MM.1S (cell line): ENCODE measurements around the gene AP3S1.

Experiments used
- DNase-seq: peaks from one replicate; pipeline ENCODE4 v3.0.0-alpha.2; 2015
- H2AFZ ChIP-seq: fragments of 300-600 bp; sonication (generic); 2 replicates; pipeline ENCODE4 v1.6.0; 2016; ENCODE audit warnings: antibody characterized with exemption, low read length
- H3F3A ChIP-seq: fragments of 300-600 bp; sonication (generic); 2 replicates; pipeline ENCODE4 v1.6.1; 2016; ENCODE audit warnings: mild to moderate bottlenecking, antibody characterized with exemption, low read length, moderate library complexity, mixed read lengths; ENCODE audit not compliant: insufficient read depth
- H3K27ac ChIP-seq: fragments of 300-600 bp; sonication (generic); 2 replicates; pipeline ENCODE4 v1.5.1; 2016; ENCODE audit warnings: mild to moderate bottlenecking, low read length
- H3K27me3 ChIP-seq: fragments of 300-600 bp; sonication (generic); replicated peaks from 2 replicates; pipeline ENCODE4 v1.6.0; 2016; ENCODE audit warnings: low read length; ENCODE audit not compliant: insufficient read depth
- H3K36me3 ChIP-seq: fragments of 300-600 bp; sonication (generic); replicated peaks from 2 replicates; pipeline ENCODE4 v1.6.1; 2016; ENCODE audit warnings: mild to moderate bottlenecking, low read length, mixed read lengths; ENCODE audit not compliant: insufficient read depth
- H3K4me1 ChIP-seq: fragments of 300-600 bp; sonication (generic); 2 replicates; pipeline ENCODE4 v1.6.1; 2016; ENCODE audit warnings: low read length, mixed read lengths
- H3K4me2 ChIP-seq: fragments of 300-600 bp; sonication (generic); 2 replicates; pipeline ENCODE4 v1.6.0; 2016; ENCODE audit warnings: low read depth, low read length
- H3K4me3 ChIP-seq: fragments of 300-600 bp; sonication (generic); 2 replicates; pipeline ENCODE4 v1.5.1; 2016; ENCODE audit warnings: low read length, mixed read lengths
- H3K79me2 ChIP-seq: fragments of 300-600 bp; sonication (generic); 2 replicates; pipeline ENCODE4 v1.6.1; 2016; ENCODE audit warnings: mixed run types, low read length, mixed read lengths
- H3K9ac ChIP-seq: fragments of 300-600 bp; sonication (generic); 2 replicates; pipeline ENCODE4 v1.6.1; 2016; ENCODE audit warnings: low read length, mixed read lengths
- H3K9me2 ChIP-seq: fragments of 300-600 bp; sonication (generic); replicated peaks from 2 replicates; pipeline ENCODE4 v1.6.1; 2016; ENCODE audit warnings: mild to moderate bottlenecking, low read length, mixed read lengths; ENCODE audit not compliant: insufficient read depth
- H3K9me3 ChIP-seq: fragments of 300-600 bp; sonication (generic); replicated peaks from 2 replicates; pipeline ENCODE4 v1.6.1; 2016; ENCODE audit warnings: mild to moderate bottlenecking, low read length, mixed read lengths; ENCODE audit not compliant: insufficient read depth
- H4K20me1 ChIP-seq: fragments of 300-600 bp; sonication (generic); 2 replicates; pipeline ENCODE4 v1.6.1; 2016; ENCODE audit warnings: mild to moderate bottlenecking, low read length, moderate library complexity, mixed read lengths; ENCODE audit not compliant: insufficient read depth
- EZH2 ChIP-seq: fragments of 300-600 bp; sonication (generic); optimal IDR thresholded peaks from 2 replicates; pipeline ENCODE3; 2017; ENCODE audit warnings: low read depth, mild to moderate bottlenecking, antibody characterized with exemption, low read length, mixed read lengths
- EZH2phosphoT487 ChIP-seq: fragments of 300-600 bp; sonication (generic); IDR thresholded peaks from 2 replicates; pipeline ENCODE4 v1.6.1; 2018; ENCODE audit warnings: antibody characterized with exemption, low read length
- TF ChIP-seq, protein P1 (sequence below): fragments of 300-600 bp; sonication (generic); IDR thresholded peaks from 2 replicates; pipeline ENCODE4 v1.5.1; 2016; ENCODE audit warnings: antibody characterized with exemption, low read length, mixed read lengths

The AP3S1 gene

GRCh38 chr5:115932991-115933390, 91.3 kb downstream of the AP3S1 start:
- H3K36me3 ChIP-seq, result no peaks in the 10 kb centered on the region
- no peak overlapping the region for H3K4me3 ChIP-seq
- no peak overlapping the region for H2AFZ ChIP-seq
- no peaks in the 10 kb centered on the region for H4K20me1 ChIP-seq
- no peak overlapping the region for H3K9ac ChIP-seq
- no peak overlapping the region for H3K27ac ChIP-seq
- H3K4me1 ChIP-seq, result no peaks in the 10 kb centered on the region
- no peak for DNase-seq
- H3K9me3 ChIP-seq, result no peaks in the 10 kb centered on the region
- no peaks in the 10 kb centered on the region for H3K9me2 ChIP-seq
- no peak overlapping the region for H3K4me2 ChIP-seq
- no peaks in the 10 kb centered on the region for H3K79me2 ChIP-seq
- no peaks in the 10 kb centered on the region for H3K27me3 ChIP-seq
- H3F3A ChIP-seq, result no peaks in the 10 kb centered on the region
- TF ChIP-seq, protein P1, sequence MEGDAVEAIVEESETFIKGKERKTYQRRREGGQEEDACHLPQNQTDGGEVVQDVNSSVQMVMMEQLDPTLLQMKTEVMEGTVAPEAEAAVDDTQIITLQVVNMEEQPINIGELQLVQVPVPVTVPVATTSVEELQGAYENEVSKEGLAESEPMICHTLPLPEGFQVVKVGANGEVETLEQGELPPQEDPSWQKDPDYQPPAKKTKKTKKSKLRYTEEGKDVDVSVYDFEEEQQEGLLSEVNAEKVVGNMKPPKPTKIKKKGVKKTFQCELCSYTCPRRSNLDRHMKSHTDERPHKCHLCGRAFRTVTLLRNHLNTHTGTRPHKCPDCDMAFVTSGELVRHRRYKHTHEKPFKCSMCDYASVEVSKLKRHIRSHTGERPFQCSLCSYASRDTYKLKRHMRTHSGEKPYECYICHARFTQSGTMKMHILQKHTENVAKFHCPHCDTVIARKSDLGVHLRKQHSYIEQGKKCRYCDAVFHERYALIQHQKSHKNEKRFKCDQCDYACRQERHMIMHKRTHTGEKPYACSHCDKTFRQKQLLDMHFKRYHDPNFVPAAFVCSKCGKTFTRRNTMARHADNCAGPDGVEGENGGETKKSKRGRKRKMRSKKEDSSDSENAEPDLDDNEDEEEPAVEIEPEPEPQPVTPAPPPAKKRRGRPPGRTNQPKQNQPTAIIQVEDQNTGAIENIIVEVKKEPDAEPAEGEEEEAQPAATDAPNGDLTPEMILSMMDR, result no peak
- TF ChIP-seq EZH2phosphoT487 (no peak), EZH2 (no peak)

- H3K4me2 ChIP-seq, result no peak overlapping the region
Observed at GRCh38 chr5:115934388-115934974, 92.7 kb downstream of the AP3S1 start.

DNA sequence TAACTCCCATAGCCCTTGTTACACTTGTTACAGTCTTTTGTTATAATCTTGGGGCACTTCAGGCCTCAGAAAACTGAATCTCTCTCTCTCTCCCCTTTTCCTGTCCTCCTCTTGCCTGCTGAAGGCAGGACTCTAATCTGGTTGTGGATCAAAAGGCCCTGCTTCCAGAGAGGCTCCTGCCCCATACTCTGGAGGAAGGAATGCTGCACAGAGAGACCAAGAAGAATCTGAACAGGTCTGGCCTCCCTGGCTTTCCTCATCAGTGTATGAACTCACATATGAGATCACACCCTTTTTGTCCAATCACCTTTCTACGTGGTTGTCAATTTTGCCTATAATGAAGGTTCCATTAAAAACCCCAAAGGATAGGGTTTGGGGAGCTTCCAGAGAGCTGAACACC, 94.3 kb downstream of the AP3S1 start:
- Histone ChIP-seq H3K36me3 (no peaks in the 10 kb centered on the region), H3K79me2 (no peaks in the 10 kb centered on the region), H3K27me3 (no peaks in the 10 kb centered on the region), H3K9me2 (no peaks in the 10 kb centered on the region), H3K4me2 (no peak overlapping the region), H4K20me1 (no peaks in the 10 kb centered on the region), H3K27ac (no peak overlapping the region), H3K4me3 (no peak overlapping the region), H3F3A (no peaks in the 10 kb centered on the region), H3K9ac (no peak overlapping the region), H3K4me1 (no peaks in the 10 kb centered on the region), H2AFZ (no peak overlapping the region), H3K9me3 (no peaks in the 10 kb centered on the region)
- TF ChIP-seq EZH2, result no peak
- no peak for TF ChIP-seq EZH2phosphoT487
- TF ChIP-seq, protein P1, result no peak
- DNase-seq, result no peak

More at GRCh38 chr5:115934388-115934974, 92.7 kb downstream of the AP3S1 start:
- H3K9me3 ChIP-seq, result no peaks in the 10 kb centered on the region
- TF ChIP-seq, protein P1, result no peak
- TF ChIP-seq EZH2phosphoT487, result no peak
- no peak for TF ChIP-seq EZH2
- no peaks in the 10 kb centered on the region for H3K79me2 ChIP-seq
- no peaks in the 10 kb centered on the region for H3K36me3 ChIP-seq
- H3K27ac ChIP-seq, result no peak overlapping the region
- H3K9me2 ChIP-seq, result no peaks in the 10 kb centered on the region
- no peak for DNase-seq
- no peak overlapping the region for H3K9ac ChIP-seq
- no peaks in the 10 kb centered on the region for H3F3A ChIP-seq
- no peaks in the 10 kb centered on the region for H3K4me1 ChIP-seq
- no peak overlapping the region for H3K4me3 ChIP-seq
- H3K27me3 ChIP-seq, result no peaks in the 10 kb centered on the region
- H4K20me1 ChIP-seq, result no peaks in the 10 kb centered on the region
- no peak overlapping the region for H2AFZ ChIP-seq
